A549 treated with dexamethasone at 1 μM for 4 hours (cell line): ENCODE measurements around the gene DUSP2. TPM values are rescaled to one million over a fixed set of nuclear protein-coding genes. Genes with fewer than 3 reads are reported as not detected.

Experiments
- total RNA-seq: library from RNA; stranded (reverse); fragments of 200-300 nt; extraction: Qiagen RNA extraction; gene quantifications from 5 replicates; pipeline ENCODE4 v1.2.3, GENCODE V29; 2022

The DUSP2 gene, protein sequence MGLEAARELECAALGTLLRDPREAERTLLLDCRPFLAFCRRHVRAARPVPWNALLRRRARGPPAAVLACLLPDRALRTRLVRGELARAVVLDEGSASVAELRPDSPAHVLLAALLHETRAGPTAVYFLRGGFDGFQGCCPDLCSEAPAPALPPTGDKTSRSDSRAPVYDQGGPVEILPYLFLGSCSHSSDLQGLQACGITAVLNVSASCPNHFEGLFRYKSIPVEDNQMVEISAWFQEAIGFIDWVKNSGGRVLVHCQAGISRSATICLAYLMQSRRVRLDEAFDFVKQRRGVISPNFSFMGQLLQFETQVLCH
- 0.32 to 0.46 TPM (median 0.37 TPM) in 5 replicates for total RNA-seq

DNA sequence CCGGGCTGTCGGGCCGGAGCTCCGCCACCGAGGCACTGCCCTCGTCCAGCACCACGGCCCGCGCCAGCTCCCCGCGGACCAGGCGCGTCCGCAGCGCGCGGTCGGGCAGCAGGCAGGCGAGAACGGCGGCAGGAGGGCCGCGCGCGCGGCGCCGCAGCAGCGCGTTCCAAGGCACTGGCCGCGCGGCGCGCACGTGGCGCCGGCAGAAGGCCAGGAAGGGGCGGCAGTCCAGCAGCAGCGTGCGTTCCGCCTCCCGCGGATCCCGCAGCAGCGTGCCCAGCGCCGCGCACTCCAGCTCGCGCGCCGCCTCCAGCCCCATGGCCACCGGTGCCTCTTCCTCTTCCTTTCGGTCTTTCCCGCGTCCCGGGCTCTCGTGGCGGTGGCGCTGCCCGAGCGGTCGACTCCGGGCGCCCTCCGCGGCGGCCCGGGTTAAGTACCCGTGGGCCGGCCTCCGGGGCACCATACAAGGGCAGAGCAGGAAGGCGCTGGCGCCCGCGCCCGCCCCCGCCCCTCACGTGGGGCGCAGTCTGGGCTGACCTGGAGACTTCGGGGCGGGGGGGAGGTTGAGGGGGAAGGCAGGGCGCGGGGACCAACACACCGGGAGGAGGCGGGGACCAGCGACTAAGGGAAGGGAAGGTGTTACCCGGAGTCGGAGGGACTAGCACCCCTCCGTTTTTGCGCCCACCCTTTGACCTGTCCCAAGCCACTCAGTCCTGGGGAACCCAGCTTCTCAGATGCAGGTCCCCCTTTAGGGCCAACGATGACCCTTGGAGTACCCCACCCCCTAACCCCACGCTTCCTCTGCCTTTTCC is at the start of gene DUSP2:
TSS of gene DUSP2 (minus strand) at position 405 of the 812 bp plus-strand sequence. CDS start at position 319, 86 bp downstream.

GRCh38 chr2:96138179-96139145 is 6.8 kb downstream of the DUSP2 start, which contains the start of gene ASTL:
TSS of gene ASTL (minus strand) at chr2:96138502. CDS start at chr2:96138436, 66 bp downstream.

DNA sequence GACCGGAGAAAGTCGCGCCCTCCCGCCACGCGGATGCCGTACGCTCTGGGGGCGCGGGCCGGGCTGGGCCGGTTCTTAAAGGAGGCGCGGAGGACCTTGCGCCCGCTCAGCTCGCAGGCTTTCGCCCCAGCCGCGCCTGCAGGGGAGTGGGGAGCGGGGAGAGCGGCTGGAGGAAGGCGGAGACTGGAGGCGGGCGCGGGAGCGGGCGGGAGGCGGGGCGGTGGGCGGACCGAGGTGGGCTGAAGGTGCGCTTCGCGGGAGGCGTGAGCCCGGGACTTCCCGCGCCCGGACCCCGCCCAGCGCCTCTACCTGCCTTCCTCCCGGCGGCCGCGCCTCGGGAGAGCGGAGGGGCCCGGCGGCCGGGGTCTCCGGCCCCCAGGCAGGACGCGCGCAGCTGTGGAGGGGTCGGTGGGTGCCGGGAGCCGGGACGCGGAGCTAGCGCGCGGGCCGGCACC is 28.8 kb downstream of the DUSP2 start, which contains the start of gene ADRA2B:
TSS of gene ADRA2B (minus strand) at position 148 of the 455 bp plus-strand sequence. CDS start 422 bp downstream, outside the sequence.

Other genes starting within 250 kb of the DUSP2 start
- 2.9 to 4.9 TPM (median 3.5 TPM) in 5 replicates for gene ANKRD36C, start 153.6 kb downstream of the DUSP2 start, total RNA-seq
- 0.02 to 0.08 TPM in 2 of 5 replicates, not detected in the others for gene GPAT2, start 110.5 kb downstream of the DUSP2 start, total RNA-seq
- gene ADRA2B, start 28.9 kb downstream of the DUSP2 start, total RNA-seq = 0.08 to 0.14 TPM (median 0.11 TPM) in 5 replicates
- gene ASTL, start 6.9 kb downstream of the DUSP2 start, total RNA-seq = not detected in 5 replicates
- gene STARD7, start 63.4 kb upstream of the DUSP2 start, total RNA-seq = 85.4 to 105 TPM (median 103 TPM) in 5 replicates
- gene TMEM127, start 120.6 kb upstream of the DUSP2 start, total RNA-seq = 31.8 to 49.0 TPM (median 47.4 TPM) in 5 replicates
- 59.2 to 81.9 TPM (median 79.4 TPM) in 5 replicates for gene CIAO1, start 120.8 kb upstream of the DUSP2 start, total RNA-seq
- 97.2 to 134 TPM (median 127 TPM) in 5 replicates for gene SNRNP200, start 160.1 kb upstream of the DUSP2 start, total RNA-seq
- gene ITPRIPL1, start 179.9 kb upstream of the DUSP2 start, total RNA-seq = not detected in 5 replicates
- gene NCAPH, start 190.3 kb upstream of the DUSP2 start, total RNA-seq = 39.5 to 44.7 TPM (median 40.9 TPM) in 5 replicates